MM.1S (cell line): ENCODE measurements around the gene BRD4.

ENCODE experiments used
- EZH2 ChIP-seq: fragments of 300-600 bp; sonication (generic); optimal IDR thresholded peaks from 2 replicates; pipeline ENCODE3; 2017; ENCODE audit warnings: low read depth, mild to moderate bottlenecking, antibody characterized with exemption, low read length, mixed read lengths
- EZH2phosphoT487 ChIP-seq: fragments of 300-600 bp; sonication (generic); IDR thresholded peaks from 2 replicates; pipeline ENCODE4 v1.6.1; 2018; ENCODE audit warnings: antibody characterized with exemption, low read length
- TF ChIP-seq, protein P1 (sequence below): fragments of 300-600 bp; sonication (generic); IDR thresholded peaks from 2 replicates; pipeline ENCODE4 v1.5.1; 2016; ENCODE audit warnings: antibody characterized with exemption, low read length, mixed read lengths

DNA sequence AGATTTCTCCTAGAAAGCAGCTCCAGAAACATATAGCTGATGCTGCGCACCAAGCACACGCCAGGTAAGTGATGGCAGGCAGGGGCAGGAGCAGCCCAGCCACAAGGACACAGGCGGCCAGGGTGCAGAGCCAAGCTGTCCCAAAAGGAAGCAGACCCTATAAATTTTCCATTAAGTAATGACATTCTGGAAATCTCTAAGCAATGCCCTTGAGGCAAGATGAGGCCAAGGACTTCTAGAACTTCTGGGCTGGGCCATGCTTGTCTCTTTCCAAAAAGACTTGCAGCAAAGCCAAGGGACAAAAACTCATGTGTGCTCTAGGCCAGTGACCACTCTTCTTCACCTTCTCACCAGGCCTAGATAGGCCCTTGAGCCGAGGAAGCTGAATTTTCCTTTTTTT is 57.9 kb downstream of the BRD4 start:
- TF ChIP-seq, protein P1, sequence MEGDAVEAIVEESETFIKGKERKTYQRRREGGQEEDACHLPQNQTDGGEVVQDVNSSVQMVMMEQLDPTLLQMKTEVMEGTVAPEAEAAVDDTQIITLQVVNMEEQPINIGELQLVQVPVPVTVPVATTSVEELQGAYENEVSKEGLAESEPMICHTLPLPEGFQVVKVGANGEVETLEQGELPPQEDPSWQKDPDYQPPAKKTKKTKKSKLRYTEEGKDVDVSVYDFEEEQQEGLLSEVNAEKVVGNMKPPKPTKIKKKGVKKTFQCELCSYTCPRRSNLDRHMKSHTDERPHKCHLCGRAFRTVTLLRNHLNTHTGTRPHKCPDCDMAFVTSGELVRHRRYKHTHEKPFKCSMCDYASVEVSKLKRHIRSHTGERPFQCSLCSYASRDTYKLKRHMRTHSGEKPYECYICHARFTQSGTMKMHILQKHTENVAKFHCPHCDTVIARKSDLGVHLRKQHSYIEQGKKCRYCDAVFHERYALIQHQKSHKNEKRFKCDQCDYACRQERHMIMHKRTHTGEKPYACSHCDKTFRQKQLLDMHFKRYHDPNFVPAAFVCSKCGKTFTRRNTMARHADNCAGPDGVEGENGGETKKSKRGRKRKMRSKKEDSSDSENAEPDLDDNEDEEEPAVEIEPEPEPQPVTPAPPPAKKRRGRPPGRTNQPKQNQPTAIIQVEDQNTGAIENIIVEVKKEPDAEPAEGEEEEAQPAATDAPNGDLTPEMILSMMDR = no peak
- TF ChIP-seq EZH2 (no peak), EZH2phosphoT487 (no peak)
